GM12892 (cell line): ENCODE data around the gene NCAPG2.

ENCODE experiments used
- POLR2A ChIP-seq: IDR thresholded peaks from 2 replicates; pipeline ENCODE4 v1.6.1; 2011; ENCODE audit warnings: low read depth, low read length, control low read depth
- POLR2AphosphoS5 ChIP-seq: IDR thresholded peaks from 2 replicates; pipeline ENCODE4 v1.6.1; 2011; ENCODE audit warnings: low read depth, low read length, control low read depth
- TAF1 ChIP-seq: IDR thresholded peaks from 2 replicates; pipeline ENCODE4 v1.6.1; 2011; ENCODE audit warnings: low read depth, mild to moderate bottlenecking, control low read depth, low read length, borderline replicate concordance

GRCh38 chr7:158676906-158677305 lies 27.7 kb downstream of the NCAPG2 start:
- TF ChIP-seq POLR2A = no peak
- no peak for TF ChIP-seq POLR2AphosphoS5
- no peak for TF ChIP-seq TAF1
